GM18861 (cell line): Measurements from ENCODE around the gene UBE3C.
A peak's percentile ranks its signal among the peaks of the same experiment; 100 is the strongest.
"Not testable (repeated sequence)": the region's sequence is repeated elsewhere in the genome, so short reads cannot be mapped to it uniquely, and the experiment has no call there.

Source experiments
- ATAC-seq: cut with Tn5 transposase; IDR thresholded peaks from one replicate; pipeline ENCODE4 v1.9.1; 2021; ENCODE audit not compliant: unreplicated experiment

Gene UBE3C

GRCh38 chr7:157234271-157234670, 95.5 kb downstream of the UBE3C start:
- no peak for ATAC-seq

- ATAC-seq: no peak
Measured at GRCh38 chr7:157235357-157236333, 96.9 kb downstream of the UBE3C start.

GRCh38 chr7:157238087-157238486, 99.4 kb downstream of the UBE3C start:
- ATAC-seq: no peak

GRCh38 chr7:157239571-157240270, 101.0 kb downstream of the UBE3C start:
- no peak for ATAC-seq

DNA sequence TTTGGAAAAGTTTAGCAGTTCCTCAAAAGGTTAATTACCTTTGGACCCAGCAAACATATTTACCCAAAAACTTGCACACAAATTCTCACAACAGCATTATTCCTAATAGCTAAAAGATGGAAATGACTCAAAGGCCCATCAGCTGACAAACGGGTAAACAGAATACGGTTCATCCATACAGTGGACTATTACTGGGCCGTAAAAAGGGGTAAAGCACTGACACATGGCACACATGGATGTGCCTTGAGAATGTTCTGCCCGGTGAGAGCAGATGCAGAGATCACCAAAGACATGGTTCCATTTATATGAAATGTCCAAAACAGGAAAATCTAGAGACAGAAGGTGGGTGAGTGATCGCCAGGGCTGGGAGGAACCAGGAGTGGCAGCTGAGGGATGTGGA, 102.9 kb downstream of the UBE3C start:
- ATAC-seq: no peak

- ATAC-seq: no peak
Measured at GRCh38 chr7:157244516-157245294, 106.0 kb downstream of the UBE3C start.

DNA sequence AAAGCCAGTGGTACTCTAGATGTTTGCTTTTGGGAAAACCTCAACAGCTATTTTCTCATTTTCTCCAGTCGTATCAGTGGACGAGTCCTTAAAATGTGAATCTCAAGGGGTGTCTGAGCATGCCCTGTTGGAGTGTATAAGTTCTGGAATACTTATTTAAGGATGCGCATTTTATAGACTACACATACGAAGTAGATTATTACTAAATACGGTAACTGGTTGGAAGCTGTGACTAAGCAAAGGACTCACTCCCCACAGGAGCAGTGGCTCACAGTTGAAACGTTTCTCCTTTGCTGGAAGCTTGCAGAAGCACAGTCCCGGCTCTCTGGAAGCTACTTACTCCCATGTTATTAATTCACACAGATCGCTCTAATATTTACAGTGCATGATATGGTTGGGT, 107.3 kb downstream of the UBE3C start:
- ATAC-seq: no peak

DNA sequence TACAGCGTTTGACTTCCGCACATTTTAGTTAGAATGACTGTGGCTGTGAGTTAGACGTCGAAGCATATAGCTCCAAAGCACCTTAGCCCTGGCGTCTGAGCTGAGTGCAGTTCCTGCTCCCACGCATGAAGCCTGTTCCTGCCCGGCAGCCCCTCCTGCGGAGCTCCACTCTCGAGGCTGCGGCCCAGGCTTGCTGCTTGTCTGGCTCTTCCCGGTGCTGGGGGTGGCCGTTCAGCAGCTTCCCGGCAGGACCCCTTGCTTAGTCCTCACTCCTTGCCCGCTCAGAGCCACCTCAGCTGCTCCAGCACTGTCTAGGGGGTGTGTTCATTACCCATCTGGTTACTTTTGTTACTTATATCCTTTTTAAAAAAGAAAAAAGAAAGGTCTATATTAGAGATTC, 109.9 kb downstream of the UBE3C start:
- no peak for ATAC-seq

- peak; percentile 64 for ATAC-seq
Measured at GRCh38 chr7:157250605-157251228, 112.0 kb downstream of the UBE3C start.

GRCh38 chr7:157251817-157252216, 113.1 kb downstream of the UBE3C start:
- ATAC-seq: not testable (repeated sequence)

DNA sequence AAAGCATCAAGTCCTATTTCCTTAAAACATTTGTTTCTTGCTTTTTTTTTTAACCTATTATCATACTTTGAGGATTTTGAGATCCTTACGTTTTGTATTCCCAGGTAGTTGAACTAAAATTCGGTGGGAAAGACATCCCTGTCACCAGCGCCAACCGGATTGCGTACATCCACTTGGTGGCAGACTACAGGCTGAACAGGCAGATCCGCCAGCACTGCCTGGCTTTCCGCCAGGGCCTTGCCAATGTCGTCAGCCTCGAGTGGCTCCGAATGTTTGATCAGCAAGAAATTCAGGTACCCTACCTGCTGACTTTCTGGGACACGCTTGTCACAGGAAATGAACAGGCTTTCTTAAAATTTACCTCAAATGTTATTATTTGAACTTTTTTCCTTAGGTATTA, 115.1 kb downstream of the UBE3C start:
- ATAC-seq: no peak

GRCh38 chr7:157254781-157255180, 116.1 kb downstream of the UBE3C start:
- ATAC-seq: not testable (repeated sequence)

- no peak for ATAC-seq
Measured at GRCh38 chr7:157255201-157255606, 116.5 kb downstream of the UBE3C start.

DNA sequence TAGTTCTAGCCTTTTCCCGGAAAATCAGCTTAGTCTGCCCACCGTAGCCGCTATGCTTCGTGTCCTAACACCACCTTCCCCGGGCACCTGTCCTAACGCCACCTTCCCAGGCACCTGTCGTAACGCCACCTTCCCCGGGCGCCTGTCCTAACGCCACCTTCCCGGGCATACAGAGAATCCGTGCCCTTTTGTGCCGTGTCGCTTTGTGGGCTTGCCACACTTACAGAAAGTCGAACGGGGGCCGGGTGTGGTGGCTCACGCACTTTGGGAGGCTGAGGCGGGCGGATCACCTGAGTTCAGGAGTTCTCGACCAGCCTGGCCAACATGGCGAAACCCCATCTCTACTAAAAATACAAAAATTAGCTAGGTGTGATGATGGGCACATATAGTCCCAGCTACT, 124.4 kb downstream of the UBE3C start:
- ATAC-seq: no peak

DNA sequence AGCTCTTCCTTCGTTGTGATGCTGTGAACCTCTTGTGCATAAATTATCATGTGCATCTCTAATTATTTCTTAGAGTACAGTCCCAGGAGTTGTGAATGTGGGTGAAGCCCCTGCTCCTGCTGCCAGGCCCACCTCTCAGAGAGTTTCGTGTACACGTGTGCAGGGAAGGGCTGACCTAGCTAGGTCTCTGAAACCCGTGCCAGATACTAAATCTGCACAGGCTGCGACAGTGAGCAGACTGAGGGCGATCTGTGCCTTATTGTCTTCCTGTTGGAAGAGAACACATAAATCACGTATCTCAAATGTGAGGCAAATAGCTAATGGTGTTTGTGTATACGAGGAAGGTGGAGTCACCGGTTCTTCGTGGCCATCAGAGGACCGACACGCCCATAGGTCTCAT, 126.3 kb downstream of the UBE3C start:
- ATAC-seq: no peak

- ATAC-seq: no peak
Measured at GRCh38 chr7:157266272-157266671, 127.5 kb downstream of the UBE3C start.

GRCh38 chr7:157267516-157267915, 128.8 kb downstream of the UBE3C start:
- no peak for ATAC-seq

- no peak for ATAC-seq
Measured at GRCh38 chr7:157267956-157268355, 129.2 kb downstream of the UBE3C start.

DNA sequence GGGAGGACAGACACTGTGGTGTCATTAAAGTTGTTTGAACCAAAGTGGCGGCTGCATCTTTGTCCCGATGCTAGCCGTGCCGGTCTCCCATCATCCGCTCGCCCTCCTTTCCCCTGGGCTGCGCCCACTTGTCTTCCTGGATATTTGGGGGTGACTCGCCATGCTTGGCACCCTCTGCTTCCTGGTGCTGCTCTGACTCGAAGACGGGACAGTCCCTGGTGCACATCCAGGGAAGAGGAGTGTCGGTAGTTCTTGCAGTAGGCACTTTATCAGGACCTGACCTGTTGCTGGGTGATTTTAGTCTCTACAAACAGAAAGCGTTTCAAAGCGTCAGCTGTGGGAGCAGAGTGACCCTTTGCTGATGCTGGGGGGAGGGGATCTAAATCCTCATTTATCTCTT, 129.8 kb downstream of the UBE3C start:
- no peak for ATAC-seq

- no peak for ATAC-seq
Measured at GRCh38 chr7:157269341-157270059, 130.8 kb downstream of the UBE3C start.
